Epithelial cell of esophagus (primary cell): ENCODE data around the gene SELENOV.

Source experiments
- DNase-seq: peaks from one replicate; pipeline ENCODE4 v3.0.0; 2010; ENCODE audit warnings: low read depth
- H3K4me3 ChIP-seq: 2 replicates; pipeline ENCODE4 v1.5.1; 2011; ENCODE audit warnings: mild to moderate bottlenecking, low read length, control low read depth
- TF ChIP-seq, protein P1 (sequence below): IDR thresholded peaks from 2 replicates; pipeline ENCODE4 v1.5.1; 2011; ENCODE audit warnings: low read depth, mild to moderate bottlenecking, low read length, control low read depth, inconsistent platforms; ENCODE audit not compliant: insufficient read depth; ENCODE audit errors: missing control alignments

The SELENOV gene

DNA sequence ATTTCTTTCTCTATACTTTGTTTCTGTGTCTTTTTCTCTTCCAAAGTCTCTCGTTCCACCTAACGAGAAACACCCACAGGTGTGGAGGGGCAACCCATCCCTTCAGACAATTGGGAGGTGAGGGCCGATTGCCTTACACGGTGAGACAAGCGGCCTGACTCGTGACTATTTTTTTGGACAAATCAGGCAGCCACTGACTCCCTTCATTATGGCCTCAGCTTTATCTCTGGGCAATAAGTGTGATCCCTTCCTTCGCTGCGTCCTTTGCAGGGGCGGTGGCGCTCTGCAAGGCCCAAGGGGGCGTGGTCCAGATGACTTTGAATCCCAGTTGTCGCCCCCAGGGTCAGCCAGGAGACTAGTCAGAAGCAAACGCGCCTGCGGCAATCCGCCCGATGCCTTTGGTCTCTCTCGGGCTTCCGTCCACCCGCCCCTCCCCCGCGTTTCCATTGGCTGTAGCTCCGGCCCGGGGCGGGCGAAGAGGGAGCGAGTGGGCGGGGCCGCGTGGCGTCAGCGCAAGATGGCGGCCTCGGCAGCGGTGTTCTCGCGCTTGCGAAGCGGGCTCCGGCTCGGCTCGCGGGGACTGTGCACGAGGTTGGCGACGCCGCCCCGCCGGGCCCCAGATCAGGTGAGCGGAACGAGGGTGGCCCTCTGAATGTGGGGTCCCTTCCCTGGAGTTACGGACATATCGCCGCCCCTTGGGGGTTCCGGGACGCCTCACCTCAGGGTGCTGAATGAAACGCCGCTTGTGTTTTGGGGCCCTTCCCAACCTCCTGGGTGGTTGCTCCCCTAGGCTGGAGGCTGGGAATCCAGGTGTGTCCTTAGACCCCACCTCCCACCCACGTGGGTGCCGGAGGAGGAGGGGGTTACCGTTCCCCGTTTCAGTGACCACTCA is 34.4 kb upstream of the SELENOV start, which contains the start of gene TIMM50:
TSS of gene TIMM50 (plus strand) at position 502 of the 892 bp plus-strand sequence. CDS start at position 518, 16 bp downstream.
- peak; percentile 96 for DNase-seq
- H3K4me3 ChIP-seq, result peak within 1 kb of the TSS; percentile 98
- TF ChIP-seq, protein P1, sequence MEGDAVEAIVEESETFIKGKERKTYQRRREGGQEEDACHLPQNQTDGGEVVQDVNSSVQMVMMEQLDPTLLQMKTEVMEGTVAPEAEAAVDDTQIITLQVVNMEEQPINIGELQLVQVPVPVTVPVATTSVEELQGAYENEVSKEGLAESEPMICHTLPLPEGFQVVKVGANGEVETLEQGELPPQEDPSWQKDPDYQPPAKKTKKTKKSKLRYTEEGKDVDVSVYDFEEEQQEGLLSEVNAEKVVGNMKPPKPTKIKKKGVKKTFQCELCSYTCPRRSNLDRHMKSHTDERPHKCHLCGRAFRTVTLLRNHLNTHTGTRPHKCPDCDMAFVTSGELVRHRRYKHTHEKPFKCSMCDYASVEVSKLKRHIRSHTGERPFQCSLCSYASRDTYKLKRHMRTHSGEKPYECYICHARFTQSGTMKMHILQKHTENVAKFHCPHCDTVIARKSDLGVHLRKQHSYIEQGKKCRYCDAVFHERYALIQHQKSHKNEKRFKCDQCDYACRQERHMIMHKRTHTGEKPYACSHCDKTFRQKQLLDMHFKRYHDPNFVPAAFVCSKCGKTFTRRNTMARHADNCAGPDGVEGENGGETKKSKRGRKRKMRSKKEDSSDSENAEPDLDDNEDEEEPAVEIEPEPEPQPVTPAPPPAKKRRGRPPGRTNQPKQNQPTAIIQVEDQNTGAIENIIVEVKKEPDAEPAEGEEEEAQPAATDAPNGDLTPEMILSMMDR, result no peak

- peak overlapping the region; percentile 98 for H3K4me3 ChIP-seq
- TF ChIP-seq, protein P1, result no peak
- no peak for DNase-seq
Measured at GRCh38 chr19:39481229-39481545, 33.8 kb upstream of the SELENOV start.

GRCh38 chr19:39481676-39482075 is 33.3 kb upstream of the SELENOV start:
- TF ChIP-seq, protein P1, result no peak
- H3K4me3 ChIP-seq, result peak overlapping the region; percentile 98
- DNase-seq, result no peak

DNA sequence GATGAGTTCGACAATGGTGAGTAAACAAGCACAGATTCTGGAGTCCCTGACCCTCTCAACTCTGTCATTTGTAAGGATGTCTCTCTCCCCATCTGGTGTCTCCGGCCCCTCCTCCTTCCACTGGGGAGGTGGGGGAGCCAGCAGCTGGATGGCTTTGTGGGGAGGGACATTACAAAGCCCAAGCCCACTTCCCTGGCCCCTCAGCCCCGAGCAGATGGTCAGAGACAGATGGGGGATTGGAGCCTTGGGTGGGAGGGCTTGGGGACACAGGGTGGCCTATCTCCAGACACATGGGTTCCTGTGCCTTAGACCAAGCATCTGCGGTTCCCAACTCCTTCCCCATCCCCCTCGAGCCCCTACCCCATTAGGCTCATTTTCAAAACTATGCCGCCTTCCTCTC is 31.8 kb upstream of the SELENOV start:
- no peak overlapping the region for H3K4me3 ChIP-seq
- TF ChIP-seq, protein P1, result no peak
- DNase-seq, result no peak

- TF ChIP-seq, protein P1, result no peak
- no peak overlapping the region for H3K4me3 ChIP-seq
- DNase-seq, result no peak
Measured at GRCh38 chr19:39489756-39490155, 25.2 kb upstream of the SELENOV start.

DNA sequence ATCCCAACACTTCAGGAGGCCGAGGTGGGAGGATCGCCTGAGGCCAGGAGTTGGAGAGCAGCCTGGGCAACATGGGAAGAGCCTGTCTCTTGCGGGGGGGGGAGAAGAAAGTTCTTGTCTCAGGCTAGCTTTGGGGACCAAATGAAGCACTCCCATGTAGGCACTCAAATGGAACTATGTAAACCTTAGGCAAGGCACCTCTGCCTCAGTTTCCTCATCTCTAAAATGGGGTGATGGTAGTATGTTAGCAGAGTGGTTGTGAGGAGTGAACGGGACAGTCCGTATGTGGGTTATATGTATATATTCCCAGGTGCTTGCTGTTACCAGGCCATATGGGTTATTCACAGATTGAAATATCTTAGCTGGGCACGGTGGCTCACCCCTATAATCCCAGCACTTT is 22.7 kb upstream of the SELENOV start:
- TF ChIP-seq, protein P1, result no peak
- DNase-seq, result no peak
- no peak overlapping the region for H3K4me3 ChIP-seq

DNA sequence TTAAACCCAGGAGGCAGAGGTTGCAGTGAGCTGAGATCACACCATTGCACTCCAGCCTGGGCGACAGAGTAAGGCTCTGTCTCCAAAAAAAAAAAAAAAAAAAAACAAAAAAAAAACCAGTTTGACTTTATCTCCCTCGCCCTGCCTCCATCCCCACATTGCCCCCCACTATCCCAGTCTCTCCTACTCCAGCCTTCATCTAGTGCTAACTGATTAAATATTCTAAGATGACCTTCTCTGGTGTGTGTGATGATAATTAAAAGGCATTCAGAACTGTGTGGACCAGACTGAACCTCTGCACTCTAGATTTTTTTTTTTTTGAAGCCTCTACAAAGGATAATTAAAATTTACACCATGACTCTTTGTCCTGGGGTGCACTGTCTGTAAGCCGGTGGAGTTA is 22.2 kb upstream of the SELENOV start:
- no peak for DNase-seq
- no peak overlapping the region for H3K4me3 ChIP-seq
- TF ChIP-seq, protein P1, result no peak
